Nephron progenitor cell (in vitro differentiated cells): Measurements from ENCODE around the gene RPL6.
"Not testable (repeated sequence)": the region's sequence is repeated elsewhere in the genome, so short reads cannot be mapped to it uniquely, and the experiment has no call there.

Source experiments
- DNase-seq: peaks from one replicate; pipeline ENCODE4 v3.0.0; 2021
- H3K27ac Mint-ChIP-seq: 2 replicates; pipeline ENCODE4 v1.8.0; 2021; ENCODE audit warnings: mild to moderate bottlenecking, moderate library complexity, mixed read lengths
- H3K27me3 Mint-ChIP-seq: 2 replicates; pipeline ENCODE4 v1.8.0; 2021; ENCODE audit warnings: mild to moderate bottlenecking, low read depth, mixed read lengths; ENCODE audit not compliant: poor library complexity
- H3K36me3 Mint-ChIP-seq: 2 replicates; pipeline ENCODE4 v1.8.0; 2021; ENCODE audit warnings: low read depth, mixed read lengths
- H3K4me1 Mint-ChIP-seq: 2 replicates; pipeline ENCODE4 v1.8.0; 2021; ENCODE audit warnings: mixed read lengths
- H3K4me3 Mint-ChIP-seq: 2 replicates; pipeline ENCODE4 v1.8.0; 2021; ENCODE audit warnings: mild to moderate bottlenecking, moderate library complexity, mixed read lengths
- H3K9me3 Mint-ChIP-seq: 2 replicates; pipeline ENCODE4 v1.8.0; 2021; ENCODE audit warnings: mild to moderate bottlenecking, moderate library complexity, mixed read lengths
- TF ChIP-seq, protein P1 (sequence below): fragments of 200-600 bp; sonication (generic); IDR thresholded peaks from 2 replicates; pipeline ENCODE4 v1.5.0; 2021; ENCODE audit warnings: antibody characterized with exemption

RPL6 gene

DNA sequence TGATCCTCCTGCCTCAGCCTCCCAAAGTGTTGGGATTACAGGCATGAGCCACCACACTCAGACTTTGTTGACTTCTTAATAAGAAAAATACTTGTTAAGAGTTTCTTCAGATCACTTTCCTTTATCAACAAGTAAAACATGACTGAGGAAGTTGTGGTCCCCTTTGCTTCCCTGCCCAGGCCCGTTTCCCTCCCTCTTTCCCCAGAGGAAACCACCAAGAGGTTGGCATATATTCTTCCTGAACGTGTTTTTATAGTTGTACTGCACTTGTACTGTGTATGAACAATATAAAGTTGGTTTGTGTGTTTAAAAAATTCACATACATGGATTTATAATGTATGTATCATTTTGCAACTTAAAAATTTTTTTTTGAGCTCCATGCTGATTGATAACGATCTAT is 37.7 kb upstream of the RPL6 start:
- no peak overlapping the region for H3K4me3 Mint-ChIP-seq
- no peaks in the 10 kb centered on the region for H3K4me1 Mint-ChIP-seq
- H3K27me3 Mint-ChIP-seq, result peaks cover 3% of the 10 kb centered on the region
- H3K27ac Mint-ChIP-seq, result no peak overlapping the region
- H3K36me3 Mint-ChIP-seq, result peaks cover 20% of the 10 kb centered on the region
- H3K9me3 Mint-ChIP-seq, result no peaks in the 10 kb centered on the region
- TF ChIP-seq, protein P1, sequence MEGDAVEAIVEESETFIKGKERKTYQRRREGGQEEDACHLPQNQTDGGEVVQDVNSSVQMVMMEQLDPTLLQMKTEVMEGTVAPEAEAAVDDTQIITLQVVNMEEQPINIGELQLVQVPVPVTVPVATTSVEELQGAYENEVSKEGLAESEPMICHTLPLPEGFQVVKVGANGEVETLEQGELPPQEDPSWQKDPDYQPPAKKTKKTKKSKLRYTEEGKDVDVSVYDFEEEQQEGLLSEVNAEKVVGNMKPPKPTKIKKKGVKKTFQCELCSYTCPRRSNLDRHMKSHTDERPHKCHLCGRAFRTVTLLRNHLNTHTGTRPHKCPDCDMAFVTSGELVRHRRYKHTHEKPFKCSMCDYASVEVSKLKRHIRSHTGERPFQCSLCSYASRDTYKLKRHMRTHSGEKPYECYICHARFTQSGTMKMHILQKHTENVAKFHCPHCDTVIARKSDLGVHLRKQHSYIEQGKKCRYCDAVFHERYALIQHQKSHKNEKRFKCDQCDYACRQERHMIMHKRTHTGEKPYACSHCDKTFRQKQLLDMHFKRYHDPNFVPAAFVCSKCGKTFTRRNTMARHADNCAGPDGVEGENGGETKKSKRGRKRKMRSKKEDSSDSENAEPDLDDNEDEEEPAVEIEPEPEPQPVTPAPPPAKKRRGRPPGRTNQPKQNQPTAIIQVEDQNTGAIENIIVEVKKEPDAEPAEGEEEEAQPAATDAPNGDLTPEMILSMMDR, result no peak
- no peak for DNase-seq

DNA sequence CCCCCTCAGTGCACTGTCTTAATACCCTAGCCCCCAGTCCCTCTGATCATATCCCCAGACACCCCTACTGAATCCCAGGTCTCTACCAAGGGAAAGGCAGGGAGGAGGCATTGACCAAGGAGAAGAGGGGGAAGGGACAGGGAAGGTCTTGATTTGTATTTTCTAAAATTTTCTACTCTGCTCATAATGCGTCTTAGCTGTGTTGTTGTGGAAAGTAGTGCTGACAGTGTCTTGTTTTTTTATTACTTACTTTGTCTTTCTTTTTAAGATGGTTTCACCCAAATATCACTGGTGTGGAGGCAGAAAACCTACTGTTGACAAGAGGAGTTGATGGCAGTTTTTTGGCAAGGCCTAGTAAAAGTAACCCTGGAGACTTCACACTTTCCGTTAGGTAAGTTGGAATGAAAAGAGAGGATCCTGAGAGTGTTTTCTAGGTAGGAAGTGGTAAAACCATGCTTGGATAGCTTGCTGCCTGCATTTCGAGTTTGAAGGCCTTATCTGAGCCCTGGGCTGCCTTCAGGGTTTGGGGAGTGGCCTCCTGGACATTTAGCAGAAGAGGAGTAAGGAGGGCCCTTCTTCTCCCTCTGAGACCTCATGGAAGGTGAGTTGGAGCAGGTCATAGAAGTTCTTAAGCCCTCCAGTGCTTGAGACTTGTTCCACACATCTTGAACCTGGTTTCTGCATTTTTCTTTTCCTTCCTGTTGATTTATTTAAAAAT is 36.8 kb upstream of the RPL6 start:
- Mint-ChIP-seq H3K27me3 (peaks cover 3% of the 10 kb centered on the region), H3K4me1 (no peaks in the 10 kb centered on the region), H3K9me3 (no peaks in the 10 kb centered on the region), H3K27ac (peak overlapping the region; percentile 83), H3K36me3 (peaks cover 16% of the 10 kb centered on the region), H3K4me3 (no peak overlapping the region)
- TF ChIP-seq, protein P1, result no peak
- no peak for DNase-seq

DNA sequence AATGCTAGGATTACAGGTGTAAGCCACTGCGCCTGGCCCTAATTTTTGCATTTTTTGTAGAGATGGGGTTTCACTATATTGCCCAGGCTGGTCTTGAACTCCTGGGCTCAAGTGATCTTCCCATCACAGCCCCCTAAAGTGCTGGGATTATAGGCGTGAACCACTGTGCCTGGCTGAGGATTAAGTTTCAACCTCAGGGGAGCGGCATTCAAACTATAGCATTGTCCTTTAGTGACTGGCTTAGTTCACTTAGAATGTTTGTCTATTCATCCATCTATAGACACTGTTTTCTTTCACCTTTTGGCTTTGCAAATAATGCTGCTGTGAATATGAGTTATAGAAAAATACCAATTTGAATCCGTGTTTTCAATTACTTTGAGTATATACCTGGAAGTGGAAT is 34.5 kb upstream of the RPL6 start:
- Mint-ChIP-seq H3K27ac (no peak overlapping the region), H3K4me3 (no peak overlapping the region), H3K9me3 (no peaks in the 10 kb centered on the region), H3K4me1 (no peaks in the 10 kb centered on the region), H3K36me3 (peaks cover 15% of the 10 kb centered on the region), H3K27me3 (peaks cover 3% of the 10 kb centered on the region)
- TF ChIP-seq, protein P1, result no peak
- no peak for DNase-seq

DNA sequence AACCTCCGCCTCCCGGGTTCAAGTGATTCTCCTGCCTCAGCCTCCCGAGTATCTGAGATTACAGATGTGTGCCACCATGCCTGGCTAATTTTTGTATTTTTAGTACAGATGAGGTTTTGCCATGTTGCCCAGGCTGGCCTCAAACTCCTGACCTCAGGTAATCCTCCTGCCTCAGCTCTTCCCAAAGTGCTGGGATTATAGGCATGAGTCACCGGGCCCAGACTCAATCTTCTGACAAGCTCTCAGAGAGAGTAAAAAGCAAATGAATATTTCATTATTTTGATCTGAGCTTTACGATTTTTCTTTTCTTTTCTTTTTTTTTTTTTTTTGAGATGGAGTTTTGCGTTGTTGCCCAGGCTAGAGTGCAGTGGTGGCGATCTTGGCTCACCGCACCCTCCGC is 31.2 kb upstream of the RPL6 start:
- H3K27me3 Mint-ChIP-seq, H3K27ac Mint-ChIP-seq, DNase-seq, H3K4me1 Mint-ChIP-seq, H3K4me3 Mint-ChIP-seq, H3K36me3 Mint-ChIP-seq, H3K9me3 Mint-ChIP-seq: not testable (repeated sequence)

DNA sequence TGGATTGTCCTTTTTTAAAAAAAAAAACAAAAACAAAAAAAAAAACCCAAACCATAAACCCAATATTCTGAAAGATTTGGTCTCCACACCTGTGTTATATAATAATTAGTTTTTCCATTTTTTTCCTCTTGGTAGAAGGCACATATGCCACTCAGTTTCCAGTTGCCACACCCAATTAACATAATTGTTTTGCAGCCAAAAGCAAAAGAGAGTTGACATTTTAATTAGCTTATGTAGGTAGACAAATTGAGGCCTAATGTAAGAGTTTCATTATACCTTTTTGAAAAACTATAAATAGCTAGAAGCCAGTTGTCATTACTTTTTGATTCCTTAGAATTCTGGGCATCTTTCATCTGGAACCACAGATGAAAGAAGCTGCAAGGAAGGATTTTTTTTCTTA is 30.4 kb upstream of the RPL6 start:
- H3K9me3 Mint-ChIP-seq, result no peaks in the 10 kb centered on the region
- no peak overlapping the region for H3K4me3 Mint-ChIP-seq
- DNase-seq, result no peak
- H3K27me3 Mint-ChIP-seq, result peaks cover 3% of the 10 kb centered on the region
- no peak overlapping the region for H3K27ac Mint-ChIP-seq
- TF ChIP-seq, protein P1, result no peak
- no peaks in the 10 kb centered on the region for H3K4me1 Mint-ChIP-seq
- no peaks in the 10 kb centered on the region for H3K36me3 Mint-ChIP-seq

DNA sequence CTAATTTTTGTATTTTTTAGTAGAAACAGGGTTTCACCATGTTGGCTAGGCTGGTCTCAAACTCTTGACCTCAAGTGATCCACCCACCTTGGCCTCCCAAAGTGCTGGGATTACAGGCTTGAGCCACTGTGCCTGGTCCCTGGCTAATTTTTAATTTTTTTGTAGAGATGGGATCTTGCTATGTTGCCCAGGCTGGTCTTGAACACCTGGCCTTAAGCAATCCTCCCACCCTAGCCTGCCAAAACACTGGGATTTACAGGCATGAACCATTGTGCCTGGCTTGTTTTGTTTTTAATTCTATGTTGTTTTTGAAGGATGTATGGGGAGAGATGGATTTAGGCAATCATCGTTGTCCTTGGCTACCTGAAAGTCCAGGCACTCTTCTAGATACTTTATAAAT is 29.2 kb upstream of the RPL6 start:
- H3K4me3 Mint-ChIP-seq, DNase-seq, H3K27me3 Mint-ChIP-seq, H3K4me1 Mint-ChIP-seq, H3K27ac Mint-ChIP-seq, H3K36me3 Mint-ChIP-seq, H3K9me3 Mint-ChIP-seq: not testable (repeated sequence)

DNA sequence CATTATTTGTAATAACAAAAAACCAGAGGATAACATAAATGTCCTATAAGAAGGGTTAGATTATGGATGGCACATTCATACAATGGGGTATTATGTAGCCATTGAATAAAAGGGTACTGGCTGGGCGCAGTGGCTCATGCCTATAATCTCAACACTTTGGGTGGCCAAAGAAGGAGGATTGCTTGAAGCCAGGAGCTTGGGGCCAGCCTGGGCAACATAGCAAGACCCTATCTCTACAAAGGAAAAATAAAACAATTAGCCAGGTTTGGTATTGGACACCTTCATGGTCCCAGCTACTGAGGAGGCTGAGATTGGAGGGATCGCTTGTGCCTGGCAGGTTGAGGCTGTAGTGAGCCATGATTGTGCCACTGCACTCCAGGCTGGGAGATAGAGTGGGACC is 24.1 kb upstream of the RPL6 start:
- Mint-ChIP-seq H3K4me3 (no peak overlapping the region), H3K27ac (no peak overlapping the region)

More for the DNA sequence above, 24.1 kb upstream of the RPL6 start:
- DNase-seq, result no peak
- TF ChIP-seq, protein P1, result no peak
- no peaks in the 10 kb centered on the region for H3K9me3 Mint-ChIP-seq
- H3K36me3 Mint-ChIP-seq, result peaks cover 15% of the 10 kb centered on the region
- H3K4me1 Mint-ChIP-seq, result no peaks in the 10 kb centered on the region
- H3K27me3 Mint-ChIP-seq, result no peaks in the 10 kb centered on the region
